HCT116 (cell line): Measurements from ENCODE around the gene NACC2. TPM values are rescaled to one million over a fixed set of nuclear protein-coding genes. Genes with fewer than 3 reads are reported as not detected.

Experiments
- ATAC-seq: fragments of 200-7000 bp; cut with Tn5 transposase; 2 replicates; pipeline ENCODE4 v1.9.1; 2020; ENCODE audit warnings: mild to moderate bottlenecking, moderate library complexity
- BruUV-seq: library from RNA; stranded (reverse); fragments of 400-500 nt; replicated peaks from 2 replicates; lab custom pipeline; 2021; lab: Mats Ljungman, UMichigan
- CTCF ChIA-PET: fragments of 300-600 bp; sonication (Branson Sonifier 250); formaldehyde crosslinking; loops from one replicate; lab custom pipeline; 2021; ENCODE audit warnings: antibody characterized with exemption; lab: Charles Lee
- POLR2A ChIA-PET: fragments of 300-600, 350-600 bp; sonication (Branson Sonifier 250); formaldehyde crosslinking; loops from one replicate; lab custom pipeline; 2021; ENCODE audit warnings: antibody characterized with exemption; lab: Charles Lee
- RAD21 ChIA-PET, 2 experiments: fragments of 300-600 bp; sonication (Branson Sonifier 250); formaldehyde crosslinking; loops; one replicate each; lab custom pipeline; 2023; ENCODE audit warnings: low total read pairs in 2 of 2; ENCODE audit not compliant: uncharacterized antibody in 2 of 2, unreplicated experiment in 2 of 2, low non-redundant PET in 1 of 2; lab: Charles Lee
- DNase-seq: peaks from one replicate; pipeline ENCODE4 v3.0.0-alpha.2; 2010; ENCODE audit warnings: low read depth, low spot score
- H2AFZ ChIP-seq: fragments of 200-600 bp; shearing (Covaris generic), sonication (generic); 2 replicates; pipeline ENCODE4 v1.6.1; 2017; ENCODE audit warnings: low read depth, mixed run types, mixed read lengths, antibody characterized with exemption, low read length; ENCODE audit not compliant: poor library complexity, severe bottlenecking
- H3K27ac ChIP-seq: 2 replicates; pipeline ENCODE4 v1.5.1; 2012; ENCODE audit warnings: low read depth, low read length
- H3K27me3 ChIP-seq: fragments of 200-600 bp; sonication (generic); 2 replicates; pipeline ENCODE4 v1.6.1; 2016; ENCODE audit warnings: mixed run types, low read length, mixed read lengths; ENCODE audit not compliant: insufficient read depth
- H3K36me3 ChIP-seq, 2 experiments: fragments of 200-500 bp in 1 of 2; fragments of 200-600 bp in 1 of 2; sonication (Bioruptor generic) in 1 of 2; sonication (generic) in 1 of 2; 2 replicates each; pipeline versions ENCODE4 v1.5.1 to v1.6.1; 2014 to 2016; ENCODE audit warnings: low read length in 2 of 2, inconsistent platforms in 1 of 2, mixed read lengths in 1 of 2, mixed run types in 1 of 2; ENCODE audit not compliant: insufficient read depth in 2 of 2, control insufficient read depth in 1 of 2
- H3K4me1 ChIP-seq, 2 experiments: fragments of 200-600 bp in 1 of 2; sonication (generic) in 1 of 2; 2 replicates each; pipeline versions ENCODE4 v1.5.1 to v1.6.1; 2012 to 2017; ENCODE audit warnings: low read length in 2 of 2, inconsistent platforms in 1 of 2, mild to moderate bottlenecking in 1 of 2, mixed read lengths in 1 of 2, mixed run types in 1 of 2, moderate library complexity in 1 of 2; ENCODE audit not compliant: insufficient read depth in 2 of 2, control insufficient read depth in 1 of 2
- H3K4me2 ChIP-seq: fragments of 200-600 bp; sonication (generic); 2 replicates; pipeline ENCODE4 v1.6.1; 2017; ENCODE audit warnings: mixed run types, low read length, mixed read lengths
- H3K4me3 ChIP-seq, 2 experiments: fragments of 200-600 bp in 1 of 2; sonication (generic) in 1 of 2; replicated peaks in 1 of 2; 2 replicates each; pipeline ENCODE4 v1.5.1; 2011 to 2016; ENCODE audit warnings: low read length in 2 of 2, control low read depth in 1 of 2, low read depth in 1 of 2, mild to moderate bottlenecking in 1 of 2, mixed read lengths in 1 of 2, mixed run types in 1 of 2
- H3K79me2 ChIP-seq: fragments of 200-600 bp; sonication (generic); 2 replicates; pipeline ENCODE4 v1.6.1; 2017; ENCODE audit warnings: mild to moderate bottlenecking, mixed run types, low read length, moderate library complexity, mixed read lengths; ENCODE audit not compliant: insufficient read depth
- H3K9ac ChIP-seq: fragments of 200-600 bp; sonication (generic); 2 replicates; pipeline ENCODE4 v1.6.1; 2016; ENCODE audit warnings: low read length, mixed read lengths
- H3K9me2 ChIP-seq: fragments of 200-600 bp; sonication (generic), shearing (Covaris generic); 2 replicates; pipeline ENCODE4 v1.6.1; 2017; ENCODE audit warnings: mixed run types, mild to moderate bottlenecking, moderate library complexity; ENCODE audit not compliant: insufficient read depth
- H3K9me3 ChIP-seq, 2 experiments: fragments of 200-500 bp in 1 of 2; fragments of 200-600 bp in 1 of 2; sonication (Bioruptor generic) in 1 of 2; sonication (generic) in 1 of 2; 2 replicates each; pipeline ENCODE4 v1.6.1; 2014 to 2017; ENCODE audit warnings: low read length in 2 of 2, mixed read lengths in 2 of 2, inconsistent platforms in 1 of 2, low read depth in 1 of 2, mild to moderate bottlenecking in 1 of 2, mixed run types in 1 of 2, moderate library complexity in 1 of 2; ENCODE audit not compliant: control insufficient read depth in 1 of 2, insufficient read depth in 1 of 2
- H4K20me1 ChIP-seq: fragments of 200-600 bp; sonication (generic), shearing (Covaris generic); 2 replicates; pipeline ENCODE4 v1.6.1; 2017; ENCODE audit warnings: mixed run types, mild to moderate bottlenecking, moderate library complexity; ENCODE audit not compliant: insufficient read depth
- CEBPB ChIP-seq: IDR thresholded peaks from 2 replicates; pipeline ENCODE4 v1.6.1; 2012; ENCODE audit warnings: low read depth
- ELF1 ChIP-seq: IDR thresholded peaks from 2 replicates; pipeline ENCODE4 v1.6.1; 2012; ENCODE audit warnings: low read depth, borderline replicate concordance
- FOSL1 ChIP-seq: IDR thresholded peaks from 2 replicates; pipeline ENCODE4 v1.6.1; 2012; ENCODE audit warnings: low read depth
- JUND ChIP-seq: IDR thresholded peaks from 2 replicates; pipeline ENCODE4 v1.6.1; 2012
- POLR2A ChIP-seq: IDR thresholded peaks from 2 replicates; pipeline ENCODE4 v1.7.0; 2011; ENCODE audit warnings: borderline replicate concordance; ENCODE audit not compliant: insufficient read depth, insufficient read length; ENCODE audit errors: extremely low read depth
- SIN3A ChIP-seq: IDR thresholded peaks from 2 replicates; pipeline ENCODE4 v1.6.1; 2012; ENCODE audit warnings: low read depth
- SP1 ChIP-seq: IDR thresholded peaks from 2 replicates; pipeline ENCODE4 v1.6.1; 2012; ENCODE audit warnings: low read depth
- SRF ChIP-seq: IDR thresholded peaks from 2 replicates; pipeline ENCODE4 v1.6.1; 2012; ENCODE audit warnings: low read depth
- TCF7L2 ChIP-seq: IDR thresholded peaks from 2 replicates; pipeline ENCODE4 v1.7.0; 2011; ENCODE audit warnings: borderline replicate concordance, inconsistent platforms; ENCODE audit not compliant: insufficient read depth, insufficient read length; ENCODE audit errors: extremely low read depth
- ZFX ChIP-seq: fragments of 450-650 bp; IDR thresholded peaks from 2 replicates; pipeline ENCODE4 v1.6.1; 2017
- intact Hi-C: fragments of 100-400 bp; cut with micrococcal nuclease; formaldehyde crosslinking; loops from 2 replicates; pipeline ENCODE4 v1.10.0; 2022
- total RNA-seq: library from RNA; stranded (reverse); gene quantifications from one replicate; pipeline ENCODE4 v1.2.1, GENCODE V29; 2021; ENCODE audit not compliant: unreplicated experiment
- TF ChIP-seq, protein P1 (sequence below): IDR thresholded peaks from 2 replicates; pipeline ENCODE4 v1.6.1; 2012
- TF ChIP-seq, protein P2 (sequence below): IDR thresholded peaks from 2 replicates; pipeline ENCODE4 v1.6.1; 2012; ENCODE audit warnings: low read depth
- TF ChIP-seq, protein P3 (sequence below): IDR thresholded peaks from 2 replicates; pipeline ENCODE4 v1.6.1; 2012

The NACC2 gene
- total RNA-seq, 1 experiment from 2014 or later: 27.8 TPM

DNA sequence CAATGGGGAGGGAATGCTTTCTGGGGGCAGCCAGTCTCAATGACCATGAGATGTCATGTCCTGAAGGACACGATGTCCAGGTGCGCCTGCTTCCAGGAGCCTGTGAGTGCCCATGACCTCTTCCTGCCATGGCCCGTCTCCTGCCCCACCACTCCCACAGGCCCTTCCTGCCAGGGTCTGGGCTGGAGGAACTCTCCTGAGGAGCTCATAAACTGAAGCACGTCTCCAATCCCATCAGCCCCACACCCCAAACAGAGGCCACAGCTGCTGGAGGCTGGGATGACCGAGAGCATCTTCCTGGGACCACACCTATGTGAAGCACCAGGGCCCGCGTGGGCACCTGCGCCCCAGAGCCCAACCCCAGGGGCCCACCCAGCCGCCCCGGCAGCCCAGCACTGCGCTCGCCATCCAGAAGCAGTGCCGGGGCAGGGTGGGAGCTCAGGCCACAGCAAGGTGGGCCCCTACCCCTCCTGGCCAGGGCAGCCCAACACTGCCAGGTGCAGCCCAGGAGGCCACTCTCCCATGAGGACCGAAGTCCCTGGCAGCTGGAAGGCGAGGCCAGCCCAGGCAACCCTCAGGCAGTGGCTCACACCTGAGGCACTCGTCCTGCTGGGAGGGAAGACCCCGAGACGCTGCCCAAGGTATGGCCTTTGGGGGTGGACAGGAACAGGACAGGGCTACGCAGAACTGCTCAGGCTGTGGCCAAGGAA, 80.0 kb downstream of the NACC2 start:
- Histone ChIP-seq H3K9me3 (no peaks in the 10 kb centered on the region), H3K4me2 (no peak overlapping the region), H3K9me2 (no peaks in the 10 kb centered on the region), H4K20me1 (no peaks in the 10 kb centered on the region), H3K27me3 (no peaks in the 10 kb centered on the region), H3K79me2 (peaks cover 12% of the 10 kb centered on the region; the same call in 1 of the 2 replicates), H2AFZ (no peak overlapping the region), H3K27ac (no peak overlapping the region; the same call in 1 of the 2 replicates), H3K36me3 (no peaks in the 10 kb centered on the region; a peak in 1 of 4 replicates), H3K4me3 (no peak overlapping the region), H3K9ac (no peak overlapping the region), H3K4me1 (no peaks in the 10 kb centered on the region)
- POLR2A ChIA-PET: no interaction called here
- RAD21 ChIA-PET: no interaction called here
- no peak for ATAC-seq
- TF ChIP-seq SP1 (no peak), FOSL1 (no peak), SIN3A (no peak), SRF (no peak), POLR2A (no peak), TCF7L2 (no peak), JUND (no peak), CEBPB (no peak)
- TF ChIP-seq, protein P1, sequence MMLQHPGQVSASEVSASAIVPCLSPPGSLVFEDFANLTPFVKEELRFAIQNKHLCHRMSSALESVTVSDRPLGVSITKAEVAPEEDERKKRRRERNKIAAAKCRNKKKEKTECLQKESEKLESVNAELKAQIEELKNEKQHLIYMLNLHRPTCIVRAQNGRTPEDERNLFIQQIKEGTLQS: no peak
- intact Hi-C loops: no loop called here
- BruUV-seq: no TSS peak
- CTCF ChIA-PET: no interaction called here
- no peak for DNase-seq

DNA sequence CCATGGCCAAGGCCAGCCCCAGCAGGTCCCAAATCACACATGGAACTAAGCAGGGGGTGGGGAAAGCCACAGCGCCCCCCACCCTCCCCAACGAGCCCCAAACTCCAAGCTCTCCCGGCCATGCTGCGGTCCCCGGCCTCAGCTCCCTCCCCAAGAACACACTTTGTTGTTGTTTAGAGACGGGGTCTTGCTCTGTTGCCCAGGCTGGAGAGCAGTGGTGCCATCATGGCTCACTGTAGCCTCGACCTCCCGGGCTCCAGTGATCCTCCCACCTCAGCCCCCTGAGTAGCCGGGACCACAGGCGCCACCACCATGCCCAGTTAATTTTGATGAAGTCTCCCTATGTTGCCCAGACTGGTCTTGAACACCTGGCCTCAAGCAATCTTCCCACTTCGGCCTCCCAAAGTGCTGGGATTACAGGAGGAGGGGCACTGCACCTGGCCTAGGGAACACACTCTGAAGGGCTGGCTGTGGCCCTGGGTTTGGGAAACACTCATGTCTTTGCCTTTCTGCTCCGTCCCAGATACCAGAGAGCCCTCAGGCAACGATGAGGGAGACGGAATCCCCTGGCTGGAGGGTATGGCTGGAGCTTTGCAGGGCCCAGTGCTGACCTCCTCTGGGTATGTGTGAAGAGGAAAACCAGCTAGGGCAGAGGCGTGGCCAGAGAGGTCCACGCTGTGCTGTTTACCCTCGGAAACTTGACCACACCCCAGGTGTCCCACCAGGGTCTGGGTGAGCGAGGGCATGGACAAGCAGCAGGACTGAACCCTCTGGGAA, 80.8 kb downstream of the NACC2 start:
- no TSS peak for BruUV-seq
- Histone ChIP-seq H3K27ac (no peak overlapping the region), H3K9me2 (no peaks in the 10 kb centered on the region), H4K20me1 (no peaks in the 10 kb centered on the region), H3K9ac (no peak overlapping the region), H3K4me2 (no peak overlapping the region), H2AFZ (no peak overlapping the region), H3K4me1 (peaks cover 0 to 3% of the 10 kb centered on the region in 2 experiments; a peak in 2 of 4 replicates), H3K27me3 (no peaks in the 10 kb centered on the region), H3K36me3 (no peaks in the 10 kb centered on the region; a peak in 1 of 4 replicates), H3K79me2 (peaks cover 11% of the 10 kb centered on the region; the same call in 1 of the 2 replicates), H3K4me3 (no peak overlapping the region), H3K9me3 (no peaks in the 10 kb centered on the region)
- CTCF ChIA-PET: no interaction called here
- ATAC-seq (no peak), DNase-seq (no peak)
- RAD21 ChIA-PET: no interaction called here
- intact Hi-C loops: no loop called here
- POLR2A ChIA-PET: no interaction called here
- TF ChIP-seq ELF1 (no peak), SP1 (no peak), ZFX (no peak), TCF7L2 (no peak), SIN3A (no peak), CEBPB (no peak), FOSL1 (no peak), POLR2A (no peak)
- TF ChIP-seq, protein P2, sequence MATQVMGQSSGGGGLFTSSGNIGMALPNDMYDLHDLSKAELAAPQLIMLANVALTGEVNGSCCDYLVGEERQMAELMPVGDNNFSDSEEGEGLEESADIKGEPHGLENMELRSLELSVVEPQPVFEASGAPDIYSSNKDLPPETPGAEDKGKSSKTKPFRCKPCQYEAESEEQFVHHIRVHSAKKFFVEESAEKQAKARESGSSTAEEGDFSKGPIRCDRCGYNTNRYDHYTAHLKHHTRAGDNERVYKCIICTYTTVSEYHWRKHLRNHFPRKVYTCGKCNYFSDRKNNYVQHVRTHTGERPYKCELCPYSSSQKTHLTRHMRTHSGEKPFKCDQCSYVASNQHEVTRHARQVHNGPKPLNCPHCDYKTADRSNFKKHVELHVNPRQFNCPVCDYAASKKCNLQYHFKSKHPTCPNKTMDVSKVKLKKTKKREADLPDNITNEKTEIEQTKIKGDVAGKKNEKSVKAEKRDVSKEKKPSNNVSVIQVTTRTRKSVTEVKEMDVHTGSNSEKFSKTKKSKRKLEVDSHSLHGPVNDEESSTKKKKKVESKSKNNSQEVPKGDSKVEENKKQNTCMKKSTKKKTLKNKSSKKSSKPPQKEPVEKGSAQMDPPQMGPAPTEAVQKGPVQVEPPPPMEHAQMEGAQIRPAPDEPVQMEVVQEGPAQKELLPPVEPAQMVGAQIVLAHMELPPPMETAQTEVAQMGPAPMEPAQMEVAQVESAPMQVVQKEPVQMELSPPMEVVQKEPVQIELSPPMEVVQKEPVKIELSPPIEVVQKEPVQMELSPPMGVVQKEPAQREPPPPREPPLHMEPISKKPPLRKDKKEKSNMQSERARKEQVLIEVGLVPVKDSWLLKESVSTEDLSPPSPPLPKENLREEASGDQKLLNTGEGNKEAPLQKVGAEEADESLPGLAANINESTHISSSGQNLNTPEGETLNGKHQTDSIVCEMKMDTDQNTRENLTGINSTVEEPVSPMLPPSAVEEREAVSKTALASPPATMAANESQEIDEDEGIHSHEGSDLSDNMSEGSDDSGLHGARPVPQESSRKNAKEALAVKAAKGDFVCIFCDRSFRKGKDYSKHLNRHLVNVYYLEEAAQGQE: no peak
- TF ChIP-seq, protein P3, sequence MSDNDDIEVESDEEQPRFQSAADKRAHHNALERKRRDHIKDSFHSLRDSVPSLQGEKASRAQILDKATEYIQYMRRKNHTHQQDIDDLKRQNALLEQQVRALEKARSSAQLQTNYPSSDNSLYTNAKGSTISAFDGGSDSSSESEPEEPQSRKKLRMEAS: no peak
